ENCODE results near the gene TOM1L2. TPM values are rescaled to one million over a fixed set of nuclear protein-coding genes. Genes with fewer than 3 reads are reported as not detected.

Gene TOM1L2
- polyA plus RNA-seq, 1 donor from 2014 or later, result 3.7 TPM

DNA sequence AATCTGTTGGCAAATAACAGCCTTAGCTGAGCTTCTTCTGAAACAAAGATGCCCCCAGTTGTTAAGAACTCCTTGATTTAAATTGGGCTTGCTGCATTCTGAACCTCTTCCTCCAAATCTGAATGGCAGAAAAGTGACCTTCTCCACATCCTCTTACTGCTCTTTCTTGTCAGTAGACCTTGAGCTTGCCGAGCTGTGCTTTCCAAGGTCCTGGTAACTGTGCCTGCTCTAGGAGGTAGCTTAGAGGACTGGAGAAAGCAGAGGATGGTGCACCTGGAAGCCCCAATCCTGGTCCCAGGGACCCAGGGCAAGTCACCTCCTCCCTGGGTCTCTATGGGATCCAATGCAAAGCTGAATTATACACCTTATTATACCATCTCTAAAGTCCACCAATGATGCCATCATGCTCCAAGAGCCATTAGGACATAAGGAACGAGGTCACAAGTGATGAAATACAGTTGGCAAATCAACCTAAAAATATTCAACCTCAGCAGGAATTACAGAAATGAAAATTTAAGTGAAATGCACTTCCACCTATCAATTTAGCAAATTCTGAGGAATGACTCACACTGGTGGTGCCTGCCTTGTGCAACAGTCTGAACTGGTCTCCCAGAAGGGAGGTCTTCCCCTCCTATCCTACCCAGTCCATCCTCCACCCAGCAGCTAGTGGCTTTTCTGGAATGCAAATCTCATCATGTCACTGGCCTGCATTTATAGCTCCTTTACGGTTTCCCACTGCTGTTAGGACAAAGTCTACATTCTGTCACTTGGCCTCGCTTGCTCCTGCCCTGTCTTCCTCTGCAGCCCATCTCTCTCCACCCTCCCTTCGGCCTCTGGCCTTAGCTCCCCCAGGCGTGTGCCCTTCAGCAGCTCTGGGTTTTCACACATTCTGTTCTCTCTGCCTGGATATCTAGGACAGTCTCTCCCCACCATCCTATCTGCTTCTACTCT is 36.6 kb downstream of the TOM1L2 start:
- Mint-ChIP-seq H3K27ac (peak overlapping the region in 1 of 3 donors; percentile 76), H3K4me3 (peak overlapping the region in 1 of 4 donors; percentile 67), H3K36me3 (peaks cover 2% of the 10 kb centered on the region), H3K9me3 (no peaks in the 10 kb centered on the region), H3K27me3 (no peaks in the 10 kb centered on the region), H3K4me1 (peaks cover 3 to 11% (median 5%) of the 10 kb centered on the region in 3 donors)

DNA sequence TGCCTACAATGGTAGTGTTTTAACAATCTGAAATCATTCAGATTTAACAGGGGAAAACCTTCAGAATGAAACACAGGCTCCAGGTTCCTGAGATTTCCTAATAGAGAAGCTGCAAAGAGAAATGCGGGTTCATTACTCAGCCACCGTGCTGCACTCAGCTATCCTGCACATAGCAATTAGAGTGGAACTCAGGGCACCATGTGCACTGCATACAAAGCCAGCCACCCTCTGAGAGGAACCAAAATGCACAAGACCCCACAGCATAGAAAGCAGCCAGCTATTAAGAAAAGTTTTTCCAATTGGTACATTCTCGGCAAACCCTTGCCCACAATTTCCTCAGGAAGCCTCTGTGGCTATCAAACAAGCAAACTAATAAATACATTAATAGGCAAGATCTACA is 37.4 kb downstream of the TOM1L2 start:
- Mint-ChIP-seq H3K27me3 (no peaks in the 10 kb centered on the region), H3K4me1 (peaks cover 3 to 11% (median 5%) of the 10 kb centered on the region in 3 donors), H3K4me3 (no peak overlapping the region), H3K9me3 (no peaks in the 10 kb centered on the region), H3K27ac (no peak overlapping the region), H3K36me3 (peaks cover 2% of the 10 kb centered on the region)

DNA sequence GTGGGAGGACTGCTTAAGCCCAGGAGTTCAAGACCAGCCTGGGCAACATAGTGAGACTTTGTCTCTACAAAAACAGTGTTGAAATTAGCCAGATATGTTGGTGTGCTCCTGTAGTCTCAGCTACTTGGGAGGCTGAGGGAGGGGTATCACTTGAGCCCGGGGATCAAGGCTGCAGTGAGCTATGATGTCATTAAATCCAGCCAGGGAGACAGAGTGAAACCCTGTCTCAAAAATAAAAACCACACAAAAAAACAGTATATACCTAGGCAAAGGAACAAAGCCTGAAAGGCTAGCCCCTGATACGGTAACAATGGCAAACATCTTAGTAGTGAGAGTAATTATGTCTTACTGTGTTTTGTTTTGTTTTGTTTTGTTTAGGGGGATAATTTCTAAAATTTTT is 38.0 kb downstream of the TOM1L2 start:
- Mint-ChIP-seq H3K27me3 (no peaks in the 10 kb centered on the region), H3K27ac (no peak overlapping the region), H3K36me3 (no peaks in the 10 kb centered on the region), H3K9me3 (no peaks in the 10 kb centered on the region), H3K4me1 (peaks cover 3 to 10% (median 5%) of the 10 kb centered on the region in 3 donors), H3K4me3 (no peak overlapping the region)

DNA sequence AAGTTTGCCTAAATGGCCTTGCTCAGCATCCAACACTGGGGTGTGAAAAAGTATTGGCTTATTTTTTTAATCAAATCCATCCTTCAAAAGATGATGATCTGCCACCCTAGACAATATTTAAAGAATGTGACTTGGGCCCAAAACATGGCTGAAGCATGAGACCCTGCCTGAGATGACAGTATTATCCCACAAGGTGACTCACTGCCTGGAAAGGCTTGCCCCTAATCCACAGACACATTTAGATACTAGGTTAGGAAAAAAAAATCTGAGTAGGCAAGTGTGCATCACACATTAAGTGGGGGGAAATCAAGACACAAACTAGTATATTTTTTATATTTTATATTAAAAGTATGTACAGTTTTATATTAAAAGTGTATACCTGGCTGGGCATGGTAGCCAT is 38.4 kb downstream of the TOM1L2 start:
- no peak overlapping the region for H3K4me3 Mint-ChIP-seq
- no peak overlapping the region for H3K27ac Mint-ChIP-seq
- no peaks in the 10 kb centered on the region for H3K36me3 Mint-ChIP-seq
- H3K9me3 Mint-ChIP-seq, result no peaks in the 10 kb centered on the region
- H3K4me1 Mint-ChIP-seq, result peaks cover 3 to 5% (median 5%) of the 10 kb centered on the region in 3 donors
- no peaks in the 10 kb centered on the region for H3K27me3 Mint-ChIP-seq

DNA sequence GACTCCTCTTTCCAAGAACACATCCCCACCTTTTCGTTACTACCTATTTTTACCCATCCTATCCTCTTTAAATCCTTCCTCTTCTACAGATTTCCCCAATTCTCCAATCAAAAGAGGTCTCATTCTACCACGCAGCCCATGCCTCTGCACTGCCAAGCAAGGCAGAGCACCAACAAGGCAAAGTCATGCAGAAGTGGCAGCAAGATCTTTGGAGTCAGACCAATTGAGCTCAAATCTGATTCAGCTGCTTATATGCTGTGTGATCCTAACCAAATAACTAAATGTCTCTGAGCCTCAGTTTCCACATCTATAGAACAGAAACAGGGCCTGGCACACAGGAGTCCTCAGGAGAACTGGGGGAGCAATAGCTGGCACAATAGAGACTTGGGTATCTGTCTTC is 41.0 kb downstream of the TOM1L2 start:
- H3K27ac Mint-ChIP-seq, result no peak overlapping the region
- H3K27me3 Mint-ChIP-seq, result no peaks in the 10 kb centered on the region
- H3K9me3 Mint-ChIP-seq, result no peaks in the 10 kb centered on the region
- no peaks in the 10 kb centered on the region for H3K36me3 Mint-ChIP-seq
- H3K4me1 Mint-ChIP-seq, result peaks cover 0 to 5% (median 0%) of the 10 kb centered on the region in 3 donors
- no peak overlapping the region for H3K4me3 Mint-ChIP-seq

DNA sequence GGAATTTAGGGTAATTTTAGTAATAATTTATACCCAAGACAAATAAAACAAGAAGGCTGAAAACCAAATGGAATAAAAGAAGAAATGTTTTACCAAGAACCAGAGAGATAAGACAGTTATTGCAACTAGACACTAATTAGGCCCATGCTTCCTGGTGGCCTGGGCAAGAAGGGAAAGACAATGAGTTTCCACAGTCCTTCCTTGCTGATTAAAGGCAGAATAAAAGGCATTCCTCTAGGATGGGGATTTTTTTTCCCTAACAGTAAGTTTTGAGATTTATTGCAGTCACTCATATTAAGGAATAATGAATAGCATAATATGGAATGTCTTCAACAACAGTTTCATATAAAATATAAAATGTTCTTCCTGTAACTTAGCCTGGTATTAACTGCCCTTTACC is 41.5 kb downstream of the TOM1L2 start:
- Mint-ChIP-seq H3K9me3 (no peaks in the 10 kb centered on the region), H3K27me3 (no peaks in the 10 kb centered on the region), H3K36me3 (no peaks in the 10 kb centered on the region), H3K27ac (no peak overlapping the region), H3K4me1 (peaks cover 0 to 5% (median 0%) of the 10 kb centered on the region in 3 donors), H3K4me3 (no peak overlapping the region)

DNA sequence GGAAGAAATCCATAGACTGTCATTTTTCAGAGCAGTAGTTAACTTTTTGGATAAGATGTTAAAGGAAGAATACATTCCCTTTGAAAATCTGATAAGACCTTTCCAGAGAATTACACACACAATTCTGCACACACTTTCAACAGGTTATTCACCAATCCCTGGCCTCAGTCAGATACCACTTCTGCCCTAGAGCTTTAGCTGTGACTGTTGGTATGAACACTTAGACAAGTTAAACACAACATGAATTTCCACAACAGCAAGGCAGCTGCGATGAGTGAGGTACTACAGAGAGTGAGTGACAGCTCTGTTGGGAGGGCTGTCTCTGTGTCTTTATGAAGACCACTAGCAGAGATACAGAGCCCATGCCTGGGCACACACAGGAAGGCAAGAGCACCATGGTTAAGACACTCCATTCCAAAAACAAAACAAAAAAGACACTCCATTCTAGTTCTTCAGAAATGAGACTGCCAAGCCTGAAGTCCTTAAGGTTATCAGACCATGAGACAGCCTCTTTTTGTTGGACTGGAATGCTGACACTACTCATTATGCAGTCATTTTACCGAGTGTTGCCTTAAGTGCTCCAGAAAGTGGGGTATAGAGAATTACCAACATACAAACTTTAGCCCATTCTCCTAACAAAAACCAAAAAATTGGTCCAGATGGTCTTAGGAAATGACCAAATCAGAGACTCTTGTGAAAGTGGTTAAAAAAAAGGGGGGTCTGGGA is 42.4 kb downstream of the TOM1L2 start:
- Mint-ChIP-seq H3K4me1 (peaks cover 0 to 2% (median 1%) of the 10 kb centered on the region in 3 donors), H3K36me3 (peaks cover 6% of the 10 kb centered on the region), H3K27ac (no peak overlapping the region), H3K9me3 (no peaks in the 10 kb centered on the region), H3K4me3 (peak overlapping the region in 1 of 4 donors; percentile 17), H3K27me3 (no peaks in the 10 kb centered on the region)

DNA sequence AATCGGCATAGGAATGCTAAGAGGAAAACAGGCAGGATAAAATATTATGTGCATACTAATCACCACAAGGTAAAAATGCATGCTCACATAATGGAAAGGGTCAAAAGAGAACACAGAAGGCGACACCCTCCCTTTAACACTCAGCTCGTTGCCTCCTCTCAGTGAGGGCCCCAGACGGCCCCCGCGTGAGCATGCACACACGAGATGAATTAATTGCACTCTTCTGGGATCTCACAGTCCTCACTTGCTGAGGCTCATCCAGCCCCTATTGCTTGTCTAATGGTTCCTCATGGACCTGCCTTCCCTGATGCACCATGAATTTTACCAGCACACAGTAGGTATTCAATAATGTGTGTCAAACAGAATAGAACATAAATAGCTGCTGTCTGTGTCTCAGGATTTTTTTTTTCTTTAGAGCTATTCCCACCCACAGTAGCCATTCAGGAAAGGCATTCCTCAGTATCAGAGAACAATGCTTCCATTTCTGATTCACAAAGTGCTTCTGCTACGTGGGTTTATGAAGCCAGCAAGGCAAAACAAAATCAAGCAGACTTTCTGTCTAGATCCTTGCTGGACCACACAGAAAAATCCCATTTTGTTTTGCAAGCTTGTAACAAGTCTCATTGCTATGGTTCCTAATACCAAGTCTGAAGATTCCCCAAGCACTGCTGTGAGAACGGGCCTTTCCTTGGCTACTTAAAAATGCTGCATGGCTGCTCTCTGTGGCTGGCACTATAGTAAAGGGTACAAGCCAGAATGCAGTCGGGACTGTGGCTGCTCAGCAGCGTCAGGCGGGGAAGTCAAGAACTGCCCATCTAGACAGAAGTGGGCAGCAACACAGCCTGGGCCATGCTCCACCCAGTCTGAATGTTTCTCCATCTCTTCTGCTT is 43.6 kb downstream of the TOM1L2 start:
- no peak overlapping the region for H3K4me3 Mint-ChIP-seq
- H3K27ac Mint-ChIP-seq, result no peak overlapping the region
- peaks cover 0 to 2% (median 1%) of the 10 kb centered on the region in 3 donors for H3K4me1 Mint-ChIP-seq
- peaks cover 9% of the 10 kb centered on the region for H3K36me3 Mint-ChIP-seq
- H3K9me3 Mint-ChIP-seq, result no peaks in the 10 kb centered on the region
- H3K27me3 Mint-ChIP-seq, result no peaks in the 10 kb centered on the region

DNA sequence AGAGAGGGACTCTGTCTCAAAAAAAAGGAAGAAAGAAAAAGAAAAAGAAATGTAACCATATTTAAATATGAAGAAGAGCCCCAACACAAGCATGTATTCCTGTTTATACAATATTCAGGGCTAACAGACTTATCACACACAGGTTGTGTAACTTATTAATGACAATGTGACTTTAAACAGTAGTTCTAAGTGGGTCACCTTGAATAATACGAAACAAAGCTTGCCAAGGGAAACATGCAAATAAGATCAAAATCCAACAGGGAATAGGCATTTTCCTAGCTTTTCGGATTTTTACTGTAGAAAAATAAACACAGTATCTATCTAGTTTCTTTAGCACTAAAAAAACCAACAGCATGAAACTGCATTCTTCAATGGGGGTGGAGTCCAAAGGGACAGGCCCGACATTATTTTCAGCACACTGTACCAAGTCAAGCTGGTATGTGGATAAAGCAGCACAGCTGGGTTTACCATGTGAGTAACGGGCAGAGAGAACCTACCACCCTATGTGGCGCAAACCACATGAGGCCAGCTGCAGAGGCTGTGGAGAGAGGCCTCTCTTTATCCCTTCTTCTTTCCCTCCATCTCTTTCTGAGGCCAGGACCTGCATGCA is 45.3 kb downstream of the TOM1L2 start:
- Mint-ChIP-seq H3K4me1 (peaks cover 0 to 2% (median 1%) of the 10 kb centered on the region in 3 donors), H3K36me3 (peaks cover 9% of the 10 kb centered on the region), H3K9me3 (no peaks in the 10 kb centered on the region), H3K4me3 (no peak overlapping the region), H3K27me3 (no peaks in the 10 kb centered on the region), H3K27ac (no peak overlapping the region)

DNA sequence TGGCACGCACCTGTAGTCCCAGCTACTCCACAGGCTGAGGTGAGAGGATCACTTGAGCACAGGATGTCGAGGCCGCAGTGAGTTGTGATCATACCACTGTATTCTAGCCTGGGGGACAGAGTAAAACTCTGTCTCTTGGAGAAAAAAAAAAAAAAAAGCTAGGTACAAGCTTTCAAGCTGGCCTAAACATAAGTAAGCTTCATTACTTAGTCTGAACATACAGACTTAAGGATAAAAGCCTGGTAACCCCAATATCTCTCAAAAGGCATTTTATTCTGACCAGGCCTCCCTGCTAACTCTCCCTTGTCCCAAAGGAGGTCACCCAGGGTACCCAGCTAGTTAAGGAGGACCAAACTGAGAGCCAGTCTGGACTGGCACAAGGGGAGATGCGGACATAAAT is 46.2 kb downstream of the TOM1L2 start:
- no peaks in the 10 kb centered on the region for H3K9me3 Mint-ChIP-seq
- H3K27me3 Mint-ChIP-seq, result no peaks in the 10 kb centered on the region
- no peak overlapping the region for H3K27ac Mint-ChIP-seq
- peaks cover 0 to 1% (median 1%) of the 10 kb centered on the region in 3 donors for H3K4me1 Mint-ChIP-seq
- H3K4me3 Mint-ChIP-seq, result no peak overlapping the region
- peaks cover 9% of the 10 kb centered on the region for H3K36me3 Mint-ChIP-seq

DNA sequence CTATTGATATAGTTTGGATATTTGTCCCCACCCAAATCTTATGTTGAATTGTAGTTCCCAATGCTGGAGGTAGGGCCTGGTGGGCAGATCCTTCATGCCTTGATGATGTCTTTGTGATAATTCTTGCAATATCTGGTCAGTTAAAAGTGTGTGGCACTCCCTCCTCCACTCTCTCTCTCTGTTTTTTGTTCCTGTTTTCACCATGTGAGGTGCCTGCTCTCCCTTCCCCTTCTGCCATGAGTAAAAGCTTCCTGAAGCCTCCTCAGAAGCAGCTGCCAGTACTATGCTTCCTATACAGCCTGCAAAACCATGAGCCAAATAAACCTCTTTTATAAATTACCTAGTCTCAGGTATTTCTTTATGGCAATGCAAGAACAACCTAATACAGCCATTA is 47.3 kb downstream of the TOM1L2 start:
- no peak overlapping the region for H3K27ac Mint-ChIP-seq
- peaks cover 0 to 1% (median 0%) of the 10 kb centered on the region in 3 donors for H3K4me1 Mint-ChIP-seq
- peaks cover 9% of the 10 kb centered on the region for H3K36me3 Mint-ChIP-seq

DNA sequence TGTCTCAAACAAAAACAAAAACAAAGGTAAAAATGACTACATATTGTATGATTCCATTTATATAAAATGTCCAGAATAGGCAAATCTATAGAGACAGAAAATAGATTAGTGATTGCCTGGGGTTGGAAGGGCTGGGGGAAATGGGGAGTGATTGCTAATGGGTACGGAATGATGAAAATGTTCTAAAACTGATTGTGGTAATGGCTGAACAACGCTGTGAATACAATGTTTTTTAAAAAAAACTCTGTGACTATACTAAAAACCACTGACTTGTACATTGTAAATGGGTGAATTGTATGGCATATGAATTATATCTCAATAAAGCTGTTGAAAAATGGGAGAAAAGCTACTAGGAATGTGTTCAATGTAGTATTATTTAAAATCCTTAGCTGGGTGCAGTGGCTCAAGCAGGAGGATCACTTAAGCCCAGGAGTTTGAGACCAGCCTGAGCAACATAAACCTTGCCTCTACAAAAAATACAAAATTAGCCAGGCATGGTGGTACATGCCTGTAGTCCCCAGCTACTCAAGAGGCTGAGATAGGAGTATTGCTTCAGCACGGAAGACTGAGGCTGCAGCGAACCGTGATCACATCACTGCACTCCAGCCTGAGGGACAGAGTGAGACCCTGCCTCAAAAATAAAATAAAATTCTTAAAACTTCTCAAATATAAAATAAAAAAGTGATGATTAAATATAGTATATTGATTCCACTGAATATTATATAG is 47.9 kb downstream of the TOM1L2 start:
- H3K9me3 Mint-ChIP-seq, result no peaks in the 10 kb centered on the region
- no peak overlapping the region for H3K4me3 Mint-ChIP-seq
- H3K27ac Mint-ChIP-seq, result no peak overlapping the region
- H3K27me3 Mint-ChIP-seq, result no peaks in the 10 kb centered on the region
- H3K4me1 Mint-ChIP-seq, result peaks cover 0 to 1% (median 0%) of the 10 kb centered on the region in 3 donors
- H3K36me3 Mint-ChIP-seq, result peaks cover 9% of the 10 kb centered on the region

More for the DNA sequence above, 47.3 kb downstream of the TOM1L2 start:
- Mint-ChIP-seq H3K9me3 (no peaks in the 10 kb centered on the region), H3K4me3 (no peak overlapping the region), H3K27me3 (no peaks in the 10 kb centered on the region)

DNA sequence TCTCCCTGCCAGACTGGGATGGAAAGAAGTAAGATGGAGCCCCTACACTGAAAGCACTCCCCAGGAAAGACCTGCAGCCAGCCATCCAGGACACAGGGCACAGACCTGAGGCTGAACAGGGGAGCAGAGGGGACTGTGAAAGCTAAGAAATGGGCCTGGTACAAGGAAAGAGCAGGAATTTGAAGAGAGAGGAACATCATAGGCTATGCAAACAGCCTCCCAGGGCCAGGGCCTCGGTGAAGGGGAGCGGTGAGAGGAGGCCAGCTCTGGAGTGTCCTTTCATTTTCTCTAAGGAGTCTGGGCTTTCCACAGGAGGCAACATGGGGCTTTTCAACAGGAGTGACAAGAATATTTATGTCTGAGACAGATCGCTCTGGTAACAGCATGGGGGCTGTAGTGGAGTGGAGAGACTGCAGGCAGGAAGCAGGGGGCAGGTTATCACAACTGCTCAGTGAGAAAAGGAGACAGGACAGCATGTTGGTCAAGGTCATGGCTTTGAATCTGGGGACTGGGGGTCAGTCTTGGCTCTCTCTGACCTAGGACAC is 50.1 kb downstream of the TOM1L2 start:
- Mint-ChIP-seq H3K4me3 (no peak overlapping the region), H3K27ac (peak overlapping the region in 1 of 3 donors; percentile 13), H3K27me3 (no peaks in the 10 kb centered on the region), H3K36me3 (peaks cover 9% of the 10 kb centered on the region), H3K4me1 (peaks cover 0 to 4% (median 0%) of the 10 kb centered on the region in 3 donors), H3K9me3 (no peaks in the 10 kb centered on the region)
